OCI-LY7 (cell line): ENCODE measurements around the gene GTF3C1. TPM values are rescaled to one million over a fixed set of nuclear protein-coding genes. Genes with fewer than 3 reads are reported as not detected.

Experiments used
- BruUV-seq: library from RNA; stranded (reverse); fragments of 400-500 nt; replicated peaks from 2 replicates; lab custom pipeline; 2021; lab: Mats Ljungman, UMichigan
- CTCF ChIA-PET: fragments of 300-600 bp; sonication (Branson Sonifier 250); formaldehyde crosslinking; loops from one replicate; lab custom pipeline; 2022; ENCODE audit warnings: antibody characterized with exemption; ENCODE audit not compliant: unreplicated experiment; lab: Charles Lee
- POLR2A ChIA-PET: fragments of 300-600 bp; sonication (Branson Sonifier 250); formaldehyde crosslinking; loops from one replicate; lab custom pipeline; 2022; ENCODE audit warnings: antibody characterized with exemption; lab: Charles Lee
- DNase-seq: peaks from one replicate; pipeline ENCODE4 v3.0.0-alpha.2; 2015; ENCODE audit warnings: low spot score
- H2AFZ ChIP-seq: fragments of 200-600 bp; sonication (generic), shearing (Covaris generic); 2 replicates; pipeline ENCODE4 v1.6.1; 2014; ENCODE audit warnings: mild to moderate bottlenecking, antibody characterized with exemption, low read length, moderate library complexity
- H3K27ac ChIP-seq: fragments of 200-600 bp; sonication (generic); 2 replicates; pipeline ENCODE4 v1.5.1; 2014; ENCODE audit warnings: mixed run types, low read depth, mild to moderate bottlenecking, moderate library complexity, low read length, inconsistent platforms; ENCODE audit not compliant: poor library complexity, severe bottlenecking
- H3K36me3 ChIP-seq: fragments of 200-600 bp; sonication (generic); 2 replicates; pipeline ENCODE4 v1.6.1; 2014; ENCODE audit warnings: mild to moderate bottlenecking, antibody characterized with exemption, low read length, moderate library complexity, mixed read lengths; ENCODE audit not compliant: insufficient read depth
- H3K4me1 ChIP-seq: fragments of 200-600 bp; sonication (generic); 2 replicates; pipeline ENCODE4 v1.5.1; 2014; ENCODE audit warnings: mild to moderate bottlenecking, low read length; ENCODE audit not compliant: insufficient read depth, poor library complexity, severe bottlenecking
- H3K4me2 ChIP-seq: fragments of 200-600 bp; sonication (generic); 2 replicates; pipeline ENCODE4 v1.6.1; 2014; ENCODE audit warnings: mild to moderate bottlenecking, low read length
- H3K4me3 ChIP-seq: fragments of 200-600 bp; sonication (generic); 2 replicates; pipeline ENCODE4 v1.5.1; 2014; ENCODE audit warnings: mild to moderate bottlenecking, low read depth, low read length; ENCODE audit not compliant: poor library complexity, severe bottlenecking
- H3K79me2 ChIP-seq: fragments of 200-600 bp; sonication (generic); 2 replicates; pipeline ENCODE4 v1.6.1; 2016; ENCODE audit warnings: low read depth, mild to moderate bottlenecking, low read length, moderate library complexity, mixed read lengths; ENCODE audit not compliant: insufficient read depth
- H3K9me2 ChIP-seq: fragments of 200-600 bp; sonication (generic); 2 replicates; pipeline ENCODE4 v1.6.1; 2016; ENCODE audit warnings: mild to moderate bottlenecking, low read length, mixed read lengths; ENCODE audit not compliant: insufficient read depth
- H3K9me3 ChIP-seq: fragments of 200-600 bp; sonication (generic); 2 replicates; pipeline ENCODE4 v1.6.1; 2014; ENCODE audit warnings: mild to moderate bottlenecking, mixed run types, low read length, mixed read lengths
- H4K20me1 ChIP-seq: fragments of 200-600 bp; sonication (generic); 2 replicates; pipeline ENCODE4 v1.6.1; 2014; ENCODE audit warnings: mild to moderate bottlenecking, antibody characterized with exemption, low read length, moderate library complexity, mixed read lengths; ENCODE audit not compliant: insufficient read depth
- EZH2phosphoT487 ChIP-seq: fragments of 200-600 bp; sonication (generic); IDR thresholded peaks from 2 replicates; pipeline ENCODE4 v1.6.1; 2018; ENCODE audit warnings: low read depth, borderline replicate concordance, mild to moderate bottlenecking, mixed run types, antibody characterized with exemption, low read length, moderate library complexity, mixed read lengths
- intact Hi-C: fragments of 100-400 bp; cut with micrococcal nuclease; formaldehyde crosslinking; loops from one replicate; pipeline ENCODE4 v1.10.0; 2022; ENCODE audit not compliant: unreplicated experiment
- total RNA-seq, 2 experiments: library from RNA; depleted of rRNA in 1 of 2; stranded (reverse); fragments of >200 nt in 1 of 2; shearing (Covaris generic) in 1 of 2; gene quantifications; 2 replicates each; pipeline ENCODE4 v1.2.3, GENCODE V29; 2014 to 2022
- TF ChIP-seq, protein P1 (sequence below): fragments of 200-600 bp; sonication (generic); conservative IDR thresholded peaks from 2 replicates; pipeline ENCODE4 v1.5.1; 2014; ENCODE audit warnings: mild to moderate bottlenecking, antibody characterized with exemption, low read length, moderate library complexity, mixed read lengths

The GTF3C1 gene
- total RNA-seq, 2 experiments from 2014 or later, result 48.3 to 57.1 TPM

GRCh38 chr16:27495191-27495590 is 54.5 kb downstream of the GTF3C1 start:
- ChIA-PET POLR2A (interaction anchor here (0.6 kb wide), 2 partner anchors 360 to 1648 kb away, joined by 3 read pairs; no protein-coding TSS in a partner anchor), CTCF (no interaction called here)
- H3K4me1 ChIP-seq, result no peaks in the 10 kb centered on the region
- H3K36me3 ChIP-seq, result peaks cover 70% of the 10 kb centered on the region
- intact Hi-C loops, result no loop called here
- H3K9me2 ChIP-seq, result no peaks in the 10 kb centered on the region
- no peak overlapping the region for H2AFZ ChIP-seq
- H3K79me2 ChIP-seq, result no peaks in the 10 kb centered on the region
- no peak overlapping the region for H3K4me2 ChIP-seq
- no peak for DNase-seq
- no peak overlapping the region for H3K27ac ChIP-seq
- H3K4me3 ChIP-seq, result no peak overlapping the region
- no peaks in the 10 kb centered on the region for H3K9me3 ChIP-seq
- no TSS peak for BruUV-seq
- no peaks in the 10 kb centered on the region for H4K20me1 ChIP-seq
- TF ChIP-seq, protein P1, sequence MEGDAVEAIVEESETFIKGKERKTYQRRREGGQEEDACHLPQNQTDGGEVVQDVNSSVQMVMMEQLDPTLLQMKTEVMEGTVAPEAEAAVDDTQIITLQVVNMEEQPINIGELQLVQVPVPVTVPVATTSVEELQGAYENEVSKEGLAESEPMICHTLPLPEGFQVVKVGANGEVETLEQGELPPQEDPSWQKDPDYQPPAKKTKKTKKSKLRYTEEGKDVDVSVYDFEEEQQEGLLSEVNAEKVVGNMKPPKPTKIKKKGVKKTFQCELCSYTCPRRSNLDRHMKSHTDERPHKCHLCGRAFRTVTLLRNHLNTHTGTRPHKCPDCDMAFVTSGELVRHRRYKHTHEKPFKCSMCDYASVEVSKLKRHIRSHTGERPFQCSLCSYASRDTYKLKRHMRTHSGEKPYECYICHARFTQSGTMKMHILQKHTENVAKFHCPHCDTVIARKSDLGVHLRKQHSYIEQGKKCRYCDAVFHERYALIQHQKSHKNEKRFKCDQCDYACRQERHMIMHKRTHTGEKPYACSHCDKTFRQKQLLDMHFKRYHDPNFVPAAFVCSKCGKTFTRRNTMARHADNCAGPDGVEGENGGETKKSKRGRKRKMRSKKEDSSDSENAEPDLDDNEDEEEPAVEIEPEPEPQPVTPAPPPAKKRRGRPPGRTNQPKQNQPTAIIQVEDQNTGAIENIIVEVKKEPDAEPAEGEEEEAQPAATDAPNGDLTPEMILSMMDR, result no peak
- TF ChIP-seq EZH2phosphoT487, result no peak

- BruUV-seq, result no TSS peak
- TF ChIP-seq, protein P1, result no peak
- TF ChIP-seq EZH2phosphoT487, result no peak
These were observed 57.1 kb downstream of the GTF3C1 start for GRCh38 chr16:27492588-27492979.

GRCh38 chr16:27491894-27492587 is 57.7 kb downstream of the GTF3C1 start:
- no TSS peak for BruUV-seq
- Histone ChIP-seq H3K9me3 (no peaks in the 10 kb centered on the region), H3K9me2 (no peaks in the 10 kb centered on the region), H4K20me1 (no peaks in the 10 kb centered on the region), H3K27ac (no peak overlapping the region), H3K4me3 (no peak overlapping the region), H3K4me2 (no peak overlapping the region), H3K79me2 (no peaks in the 10 kb centered on the region), H3K36me3 (peaks cover 61% of the 10 kb centered on the region), H3K4me1 (no peaks in the 10 kb centered on the region), H2AFZ (no peak overlapping the region)
- DNase-seq, result no peak
- intact Hi-C loops, result no loop called here
- ChIA-PET POLR2A (no interaction called here), CTCF (no interaction called here)
- no peak for TF ChIP-seq EZH2phosphoT487
- TF ChIP-seq, protein P1, result no peak

More at GRCh38 chr16:27492588-27492979, 57.1 kb downstream of the GTF3C1 start:
- Histone ChIP-seq H3K9me3 (no peaks in the 10 kb centered on the region), H3K36me3 (peaks cover 63% of the 10 kb centered on the region), H3K4me1 (no peaks in the 10 kb centered on the region), H3K9me2 (no peaks in the 10 kb centered on the region), H2AFZ (no peak overlapping the region), H3K79me2 (no peaks in the 10 kb centered on the region), H3K27ac (no peak overlapping the region), H3K4me2 (no peak overlapping the region), H3K4me3 (no peak overlapping the region), H4K20me1 (no peaks in the 10 kb centered on the region)
- intact Hi-C loops, result no loop called here
- ChIA-PET CTCF (no interaction called here), POLR2A (no interaction called here)
- no peak for DNase-seq
